IMR-90 (cell line): Measurements from ENCODE around the gene KMT2C.

Experiments used
- POLR2A ChIP-seq: IDR thresholded peaks from 2 replicates; pipeline ENCODE4 v1.6.1; 2012; ENCODE audit warnings: mild to moderate bottlenecking, low read depth, low read length
- RAD21 ChIP-seq: IDR thresholded peaks from 2 replicates; pipeline ENCODE4 v1.6.1; 2012; ENCODE audit warnings: low read length, improper control_type of control experiment
- TF ChIP-seq, protein P1 (sequence below): conservative IDR thresholded peaks from 2 replicates; pipeline ENCODE4 v1.5.1; 2012; ENCODE audit warnings: mild to moderate bottlenecking, low read depth, low read length, improper control_type of control experiment

- TF ChIP-seq, protein P1, sequence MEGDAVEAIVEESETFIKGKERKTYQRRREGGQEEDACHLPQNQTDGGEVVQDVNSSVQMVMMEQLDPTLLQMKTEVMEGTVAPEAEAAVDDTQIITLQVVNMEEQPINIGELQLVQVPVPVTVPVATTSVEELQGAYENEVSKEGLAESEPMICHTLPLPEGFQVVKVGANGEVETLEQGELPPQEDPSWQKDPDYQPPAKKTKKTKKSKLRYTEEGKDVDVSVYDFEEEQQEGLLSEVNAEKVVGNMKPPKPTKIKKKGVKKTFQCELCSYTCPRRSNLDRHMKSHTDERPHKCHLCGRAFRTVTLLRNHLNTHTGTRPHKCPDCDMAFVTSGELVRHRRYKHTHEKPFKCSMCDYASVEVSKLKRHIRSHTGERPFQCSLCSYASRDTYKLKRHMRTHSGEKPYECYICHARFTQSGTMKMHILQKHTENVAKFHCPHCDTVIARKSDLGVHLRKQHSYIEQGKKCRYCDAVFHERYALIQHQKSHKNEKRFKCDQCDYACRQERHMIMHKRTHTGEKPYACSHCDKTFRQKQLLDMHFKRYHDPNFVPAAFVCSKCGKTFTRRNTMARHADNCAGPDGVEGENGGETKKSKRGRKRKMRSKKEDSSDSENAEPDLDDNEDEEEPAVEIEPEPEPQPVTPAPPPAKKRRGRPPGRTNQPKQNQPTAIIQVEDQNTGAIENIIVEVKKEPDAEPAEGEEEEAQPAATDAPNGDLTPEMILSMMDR, result no peak
- TF ChIP-seq RAD21 (no peak), POLR2A (no peak)
Measured at GRCh38 chr7:152370297-152370696, 65.5 kb downstream of the KMT2C start.
